ENCODE data around the gene HIPK2. TPM values are rescaled to one million over a fixed set of nuclear protein-coding genes. Genes with fewer than 3 reads are reported as not detected.
A peak's percentile ranks its signal among the peaks of the same experiment; 100 is the strongest.

HIPK2 gene
- total RNA-seq, 1 experiment from 2014 or later = 30.7 TPM

GRCh38 chr7:139623518-139623917, 154.3 kb downstream of the HIPK2 start:
- no peak for TF ChIP-seq EZH2 (IDR thresholded peaks at IDR 0.05; ENCODE audit: borderline replicate concordance, low read depth, low read length, poor library complexity, severe bottlenecking)
- TF ChIP-seq CTCF (conservative IDR thresholded peaks at IDR 0.05; ENCODE audit: low read depth, low read length) = no peak
- Histone ChIP-seq H3K9me3 (ENCODE audit: low read depth, low read length, poor library complexity, severe bottlenecking) (no peaks in the 10 kb centered on the region), H3K4me1 (ENCODE audit: insufficient read depth, low read length, poor library complexity, severe bottlenecking) (peaks cover 7% of the 10 kb centered on the region), H3K36me3 (ENCODE audit: insufficient read depth, low read length, poor library complexity, severe bottlenecking) (no peaks in the 10 kb centered on the region), H3K27ac (ENCODE audit: low read depth, low read length, poor library complexity, severe bottlenecking) (peak overlapping the region; percentile 37), H3K4me3 (ENCODE audit: low read depth, low read length, poor library complexity, severe bottlenecking) (no peak overlapping the region), H3K27me3 (replicated peaks; ENCODE audit: insufficient read depth, low read depth, low read length, poor library complexity) (no peaks in the 10 kb centered on the region)
- CTCF ChIA-PET = no interaction called here
- POLR2A ChIA-PET (ENCODE audit: low non-redundant PET) = no interaction called here
- intact Hi-C loops (cut with micrococcal nuclease; ENCODE audit: unreplicated experiment) = no loop called here
- BruUV-seq (replicated peaks) = no TSS peak
- DNase-seq (ENCODE audit: low spot score) = peak; percentile 72

- peak; percentile 38 for DNase-seq (ENCODE audit: low spot score)
- H3K9me3 ChIP-seq (ENCODE audit: low read depth, low read length, poor library complexity, severe bottlenecking) = no peaks in the 10 kb centered on the region
- peak; percentile 78 for TF ChIP-seq CTCF (conservative IDR thresholded peaks at IDR 0.05; ENCODE audit: low read depth, low read length)
- no peak for TF ChIP-seq EZH2 (IDR thresholded peaks at IDR 0.05; ENCODE audit: borderline replicate concordance, low read depth, low read length, poor library complexity, severe bottlenecking)
- H3K27ac ChIP-seq (ENCODE audit: low read depth, low read length, poor library complexity, severe bottlenecking) = no peak overlapping the region
- H3K4me1 ChIP-seq (ENCODE audit: insufficient read depth, low read length, poor library complexity, severe bottlenecking) = peaks cover 7% of the 10 kb centered on the region
- no peaks in the 10 kb centered on the region for H3K36me3 ChIP-seq (ENCODE audit: insufficient read depth, low read length, poor library complexity, severe bottlenecking)
- H3K4me3 ChIP-seq (ENCODE audit: low read depth, low read length, poor library complexity, severe bottlenecking) = no peak overlapping the region
- H3K27me3 ChIP-seq (replicated peaks; ENCODE audit: insufficient read depth, low read depth, low read length, poor library complexity) = no peaks in the 10 kb centered on the region
- POLR2A ChIA-PET (ENCODE audit: low non-redundant PET) = no interaction called here
- intact Hi-C loops (cut with micrococcal nuclease; ENCODE audit: unreplicated experiment) = loop anchor here (1.0 kb wide), 1 partner anchor 381 kb away; no protein-coding TSS in a partner anchor
- no TSS peak for BruUV-seq (replicated peaks)
- CTCF ChIA-PET = no interaction called here
Measured at GRCh38 chr7:139620676-139621344, 157.0 kb downstream of the HIPK2 start.

- intact Hi-C loops (cut with micrococcal nuclease; ENCODE audit: unreplicated experiment) = loop anchor here (5.0 kb wide), 1 partner anchor 117 kb away; no protein-coding TSS in a partner anchor
- H3K27ac ChIP-seq (ENCODE audit: low read depth, low read length, poor library complexity, severe bottlenecking) = no peak overlapping the region
- no peaks in the 10 kb centered on the region for H3K36me3 ChIP-seq (ENCODE audit: insufficient read depth, low read length, poor library complexity, severe bottlenecking)
- CTCF ChIA-PET = interaction anchor here (0.7 to 1.2 kb wide), 3 partner anchors 17 to 386 kb away, joined by 3 to 12 read pairs (median 10); no protein-coding TSS in a partner anchor
- no TSS peak for BruUV-seq (replicated peaks)
- H3K9me3 ChIP-seq (ENCODE audit: low read depth, low read length, poor library complexity, severe bottlenecking) = no peaks in the 10 kb centered on the region
- TF ChIP-seq CTCF (conservative IDR thresholded peaks at IDR 0.05; ENCODE audit: low read depth, low read length) (no peak), EZH2 (IDR thresholded peaks at IDR 0.05; ENCODE audit: borderline replicate concordance, low read depth, low read length, poor library complexity, severe bottlenecking) (no peak)
- POLR2A ChIA-PET (ENCODE audit: low non-redundant PET) = no interaction called here
- H3K27me3 ChIP-seq (replicated peaks; ENCODE audit: insufficient read depth, low read depth, low read length, poor library complexity) = no peaks in the 10 kb centered on the region
- DNase-seq (ENCODE audit: low spot score) = no peak
- H3K4me1 ChIP-seq (ENCODE audit: insufficient read depth, low read length, poor library complexity, severe bottlenecking) = peaks cover 7% of the 10 kb centered on the region
- H3K4me3 ChIP-seq (ENCODE audit: low read depth, low read length, poor library complexity, severe bottlenecking) = no peak overlapping the region
Measured at GRCh38 chr7:139619367-139619657, 158.5 kb downstream of the HIPK2 start.
